ENCODE measurements around the gene NLK.

Gene NLK

DNA sequence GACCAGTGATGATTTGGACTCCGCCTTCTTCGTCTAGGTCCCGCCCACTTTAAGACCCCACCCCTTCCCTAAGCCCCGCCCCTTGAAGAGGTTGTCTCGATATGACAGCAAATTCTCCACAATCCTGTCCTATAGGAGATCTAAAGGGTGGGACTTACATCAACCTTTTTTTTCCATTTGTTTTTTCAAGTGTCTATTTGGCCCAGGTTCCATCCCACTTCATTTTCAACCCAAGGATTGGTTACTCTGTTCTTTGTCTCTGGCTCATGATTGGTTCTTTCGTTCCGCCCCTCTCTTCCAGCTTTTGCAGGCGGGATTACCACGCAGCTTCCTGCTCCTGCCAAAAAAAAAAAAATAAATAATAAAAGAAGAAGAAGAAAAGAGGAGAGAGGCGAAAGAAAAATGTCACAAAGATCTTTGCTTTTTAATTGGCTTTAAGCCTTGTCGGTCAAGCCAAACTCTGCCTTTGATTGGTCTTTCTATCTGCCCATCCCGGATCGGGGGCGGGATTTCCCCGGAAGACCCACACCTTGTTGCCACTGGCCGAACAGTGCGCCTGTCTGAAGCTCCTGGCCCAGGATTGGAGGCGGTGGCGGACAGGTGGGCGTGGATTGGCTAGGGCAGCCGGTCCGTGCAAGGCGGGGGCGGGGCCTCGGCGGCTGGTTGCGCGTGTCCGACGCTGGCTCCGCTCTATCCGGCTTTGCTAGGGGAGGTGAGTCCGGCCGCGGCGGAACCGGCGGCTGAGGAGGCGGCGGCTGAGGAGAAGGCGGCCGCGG is 1.2 kb upstream of the NLK start:
- DNase-seq: peak; percentile 99

- no peak for DNase-seq
These were observed 427 bp upstream of the NLK start for GRCh38 chr17:28041844-28042656.

DNA sequence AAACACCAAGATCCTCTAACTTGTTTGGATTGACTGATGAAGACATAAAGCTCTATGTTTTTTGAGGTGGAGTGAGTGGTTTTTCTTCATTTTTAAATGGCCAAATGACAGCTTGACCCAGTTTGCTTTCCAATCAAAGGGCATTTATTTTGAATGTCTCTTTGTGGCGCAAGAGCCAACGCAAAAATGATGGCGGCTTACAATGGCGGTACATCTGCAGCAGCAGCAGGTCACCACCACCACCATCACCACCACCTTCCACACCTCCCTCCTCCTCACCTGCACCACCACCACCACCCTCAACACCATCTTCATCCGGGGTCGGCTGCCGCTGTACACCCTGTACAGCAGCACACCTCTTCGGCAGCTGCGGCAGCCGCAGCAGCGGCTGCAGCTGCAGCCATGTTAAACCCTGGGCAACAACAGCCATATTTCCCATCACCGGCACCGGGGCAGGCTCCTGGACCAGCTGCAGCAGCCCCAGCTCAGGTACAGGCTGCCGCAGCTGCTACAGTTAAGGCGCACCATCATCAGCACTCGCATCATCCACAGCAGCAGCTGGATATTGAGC is 329 bp downstream of the NLK start:
- no peak for DNase-seq

DNA sequence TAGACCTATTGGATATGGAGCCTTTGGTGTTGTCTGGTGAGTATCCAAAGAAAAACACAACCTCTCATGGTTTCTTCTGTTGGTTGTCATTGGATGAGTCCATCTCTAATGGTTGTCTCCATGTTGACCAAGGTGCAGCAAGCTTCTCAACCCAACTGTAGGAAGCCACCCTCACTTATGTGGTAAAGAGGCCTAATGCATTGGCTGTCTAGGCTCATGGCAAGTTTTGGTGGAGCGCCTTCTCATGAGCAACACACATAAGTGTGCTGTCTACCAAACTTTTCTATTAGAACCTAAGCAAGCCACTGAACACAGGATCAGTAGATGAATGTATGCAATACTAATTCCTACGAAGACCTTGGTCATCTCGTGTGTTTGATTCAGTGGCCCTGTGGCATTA is 819 bp downstream of the NLK start:
- no peak for DNase-seq

DNA sequence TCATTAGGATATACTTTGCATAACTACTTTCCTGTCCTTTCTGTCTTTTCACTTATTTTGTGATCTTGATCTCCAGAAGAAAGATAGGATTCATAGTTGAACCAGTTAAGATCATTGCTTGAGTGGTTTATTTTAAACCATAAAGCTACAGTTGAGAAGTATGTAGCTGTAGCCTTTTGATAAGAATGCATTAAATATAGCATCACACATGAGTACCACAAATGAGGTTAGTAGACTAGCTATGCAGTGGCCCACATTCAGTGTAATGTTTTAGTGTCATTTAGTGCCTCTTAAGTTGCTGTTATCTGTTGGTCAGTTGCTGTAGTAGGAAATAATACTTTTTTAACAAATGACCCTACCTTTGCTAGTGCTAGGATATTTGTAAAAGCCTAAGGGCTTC is 1.3 kb downstream of the NLK start:
- no peak for DNase-seq

DNA sequence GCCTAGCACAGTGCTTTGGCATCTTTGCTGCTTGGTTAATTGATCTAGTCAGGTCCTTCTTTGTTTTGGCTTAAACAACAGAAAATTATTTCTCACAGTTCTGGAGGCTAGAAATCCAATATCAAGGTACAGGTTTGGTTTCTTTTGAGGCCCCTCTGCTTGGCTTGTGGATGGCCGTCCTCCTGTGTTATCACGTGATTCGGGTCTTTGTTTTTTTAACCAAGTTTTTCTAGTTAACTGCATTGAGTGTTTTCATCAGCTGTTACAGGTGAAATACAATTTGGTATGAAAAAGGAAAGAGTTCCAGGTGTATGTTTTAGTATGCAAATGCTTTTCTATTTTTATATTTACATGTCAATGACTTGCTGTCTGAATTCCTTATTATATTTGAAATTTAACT is 2.8 kb downstream of the NLK start:
- DNase-seq: no peak

DNA sequence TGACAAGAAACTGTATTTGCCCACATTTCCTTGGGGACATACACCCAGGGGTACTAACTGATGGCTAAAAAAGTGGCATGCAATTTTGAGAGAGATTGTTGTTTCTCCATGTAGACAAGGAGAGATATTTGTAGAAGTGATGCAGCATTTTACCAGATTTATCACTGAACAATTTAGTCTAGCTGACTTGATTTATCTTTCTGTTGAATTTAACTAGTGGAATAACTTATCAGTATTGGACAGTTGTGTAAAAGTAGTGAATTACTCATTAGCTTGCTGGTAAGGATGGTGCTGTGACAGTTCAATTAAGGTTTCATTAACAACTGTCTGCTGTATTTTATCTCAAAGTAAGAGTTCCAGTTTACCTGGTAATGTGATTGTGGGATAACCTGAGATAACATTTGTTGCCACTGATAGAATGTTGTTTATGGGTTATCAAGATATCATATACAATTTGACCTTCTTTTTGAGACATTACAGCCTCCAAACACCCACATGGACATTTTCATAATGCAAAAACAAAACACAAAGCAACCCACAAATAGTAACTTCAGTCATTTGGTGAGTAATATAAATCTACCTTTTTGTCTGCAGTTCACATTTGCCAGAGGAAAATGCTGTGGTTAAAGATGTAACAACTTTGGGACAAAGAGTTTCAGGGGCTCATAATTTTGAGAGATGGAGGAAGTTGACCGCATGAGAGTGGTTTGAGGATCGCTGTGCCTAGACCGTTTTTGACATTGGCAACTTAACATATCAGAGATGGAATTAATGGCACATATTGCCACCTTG is 3.8 kb downstream of the NLK start:
- no peak for DNase-seq

DNA sequence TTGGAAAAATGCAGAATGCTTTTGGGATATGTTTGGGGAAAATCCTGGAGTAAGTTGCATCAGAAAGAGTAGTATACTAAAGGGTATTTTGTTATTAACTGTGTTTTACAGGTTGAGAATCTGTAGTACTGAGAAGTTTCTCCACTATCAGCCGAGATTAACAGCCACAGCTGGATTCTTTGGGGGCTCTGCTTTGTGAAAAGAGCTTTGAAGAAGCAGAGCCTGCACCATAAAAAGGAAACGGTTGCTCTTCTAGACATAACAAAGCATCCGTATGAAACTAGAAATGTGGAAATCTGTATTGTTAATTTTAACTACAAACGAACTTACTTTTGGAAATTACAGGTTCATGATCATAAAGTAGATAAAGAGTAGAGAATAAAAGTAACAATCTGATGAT is 5.3 kb downstream of the NLK start:
- no peak for DNase-seq

- DNase-seq: no peak
These were observed 6.6 kb downstream of the NLK start for GRCh38 chr17:28049071-28049470.

DNA sequence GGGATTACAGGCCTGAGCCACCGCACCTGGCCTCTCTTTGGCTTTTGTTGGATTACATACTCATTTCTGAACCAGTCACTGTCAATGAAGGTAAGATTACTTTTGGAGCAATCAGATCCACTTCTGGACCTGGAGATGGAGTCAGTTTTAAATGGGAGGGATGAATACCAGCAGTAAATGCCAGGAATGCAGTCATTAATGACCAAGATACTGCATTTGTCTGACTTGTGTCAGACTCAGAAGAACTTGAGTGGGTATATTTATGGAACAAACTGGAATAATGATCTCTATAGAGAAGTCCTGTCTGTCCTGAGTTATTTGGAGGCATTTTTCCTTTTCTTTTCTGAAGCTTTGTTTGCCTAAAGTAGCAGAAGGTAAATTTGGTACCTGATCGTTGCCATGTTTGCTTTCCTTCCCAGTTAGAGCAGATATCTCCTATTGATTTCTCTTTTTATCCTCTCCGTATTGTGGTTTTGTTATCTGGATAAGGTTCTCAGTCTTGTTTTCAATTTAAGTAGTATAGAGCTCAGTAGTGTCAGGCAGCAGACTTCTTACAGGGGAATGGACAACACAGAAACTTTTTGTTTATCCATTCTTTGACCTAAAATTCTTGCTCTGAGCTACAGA is 10.7 kb downstream of the NLK start:
- DNase-seq: no peak

DNA sequence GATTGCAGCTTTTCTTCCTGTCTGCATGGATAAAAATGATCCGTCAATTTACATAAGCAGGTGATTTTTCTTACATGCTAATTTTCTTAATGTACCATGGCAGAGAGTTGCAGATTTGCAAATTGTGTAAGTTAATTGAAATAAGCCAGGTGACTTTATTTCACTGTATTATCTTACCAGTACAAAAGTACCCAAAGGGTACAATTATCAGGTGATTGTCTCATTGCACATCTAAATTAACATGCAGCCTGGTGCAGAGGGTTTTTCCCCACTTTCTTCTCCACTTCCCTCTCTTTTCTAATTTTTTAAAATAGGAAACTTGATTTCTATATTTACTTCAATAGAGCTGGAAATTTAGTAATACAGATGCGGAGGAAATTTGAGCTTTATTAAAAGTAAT is 11.2 kb downstream of the NLK start:
- no peak for DNase-seq

DNA sequence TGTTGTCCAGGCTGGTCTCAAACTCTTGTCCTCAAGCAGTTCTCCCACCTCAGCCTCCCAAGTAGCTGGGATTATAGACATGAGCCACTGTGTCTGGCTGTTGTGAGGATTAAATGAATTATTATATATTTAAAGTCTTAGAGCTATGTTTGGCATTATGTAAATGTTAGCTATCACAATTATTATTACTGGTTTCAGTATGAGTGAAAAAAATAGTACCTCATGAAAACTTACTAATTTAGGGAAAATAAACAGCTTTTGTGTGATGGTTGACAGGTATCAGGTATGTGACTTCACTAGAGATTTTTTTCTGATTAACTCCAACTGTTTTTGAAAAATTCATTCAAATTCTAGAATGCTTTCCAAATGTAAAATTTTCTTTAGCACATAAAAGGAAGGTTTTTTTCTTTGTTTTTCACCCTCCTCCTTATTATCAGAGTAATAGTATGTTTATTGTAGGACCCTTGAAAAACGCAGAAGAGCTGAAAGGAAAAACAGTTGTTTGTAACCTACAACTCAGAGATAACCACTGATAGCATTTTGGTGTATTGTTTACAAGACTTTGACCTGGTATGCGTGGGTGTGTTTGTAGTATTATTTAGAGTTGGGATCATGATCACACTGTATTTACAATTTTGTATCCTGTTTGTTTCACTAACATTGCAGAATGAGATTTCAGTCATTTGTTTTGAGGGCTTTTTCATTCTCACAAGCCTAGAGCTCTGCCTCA is 13.2 kb downstream of the NLK start:
- no peak for DNase-seq

GRCh38 chr17:28056276-28056620 is 13.8 kb downstream of the NLK start:
- DNase-seq: no peak

DNA sequence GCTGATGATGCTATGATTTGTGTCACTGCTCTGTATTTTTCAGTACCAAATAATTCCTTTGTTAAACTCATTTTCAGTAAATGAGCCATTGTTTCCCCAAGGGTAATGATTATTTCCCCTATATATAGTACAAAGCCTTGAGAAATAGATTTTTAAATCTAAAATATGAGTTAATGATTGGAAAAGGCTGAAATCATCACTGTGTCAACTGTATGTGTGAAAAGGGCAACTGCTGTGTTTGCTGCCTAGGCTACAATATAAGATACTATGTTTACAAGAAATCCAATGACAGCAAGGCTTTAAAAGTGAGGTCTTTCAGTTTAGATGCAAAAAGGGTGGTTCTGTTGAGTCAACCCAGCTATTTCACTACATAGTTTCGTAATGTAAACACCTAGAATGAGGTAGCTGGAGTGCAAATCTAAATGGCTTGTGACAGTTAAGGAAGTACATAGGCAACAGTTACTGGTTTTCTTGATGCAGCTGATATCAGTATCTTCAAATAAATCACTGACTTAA is 15.3 kb downstream of the NLK start:
- DNase-seq: no peak

- DNase-seq: no peak
These were observed 17.2 kb downstream of the NLK start for GRCh38 chr17:28059675-28060074.

DNA sequence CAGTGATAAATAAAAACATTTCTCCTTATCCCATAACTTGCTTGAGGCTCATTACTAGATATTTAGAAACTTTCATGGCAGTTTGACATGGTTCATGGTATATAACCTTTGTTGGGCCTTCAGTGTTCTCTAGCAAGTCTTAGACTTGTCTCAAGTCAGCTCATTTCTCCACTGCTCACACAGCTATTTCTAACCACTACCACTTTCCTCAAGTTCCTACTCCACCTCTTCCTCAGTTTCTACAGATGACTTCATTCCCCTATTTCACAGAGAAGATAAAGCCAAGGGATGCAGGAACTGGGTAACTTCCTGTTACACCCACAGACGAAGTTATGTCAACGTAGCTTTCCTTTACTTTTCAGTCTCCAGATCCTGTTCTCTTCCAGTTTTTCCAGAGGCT is 23.2 kb downstream of the NLK start:
- no peak for DNase-seq

DNA sequence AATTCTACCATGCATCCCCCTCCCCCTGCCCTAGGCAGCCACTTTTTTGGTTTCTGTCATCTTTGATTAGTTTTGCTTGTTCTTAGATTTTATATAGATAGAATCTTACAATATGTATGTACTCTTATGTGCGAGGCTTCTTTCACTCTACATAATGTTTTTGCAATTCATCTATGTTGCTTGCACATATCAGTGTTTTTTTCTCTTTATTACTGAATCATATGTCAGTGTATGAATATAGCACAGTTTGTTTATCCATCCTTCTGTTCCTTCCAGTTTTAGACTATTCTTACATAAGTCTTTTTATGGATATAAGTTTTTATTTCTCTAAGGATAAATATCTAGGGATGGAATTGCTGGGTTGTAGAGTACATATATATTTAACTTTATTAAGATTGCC is 26.6 kb downstream of the NLK start:
- DNase-seq: no peak

DNA sequence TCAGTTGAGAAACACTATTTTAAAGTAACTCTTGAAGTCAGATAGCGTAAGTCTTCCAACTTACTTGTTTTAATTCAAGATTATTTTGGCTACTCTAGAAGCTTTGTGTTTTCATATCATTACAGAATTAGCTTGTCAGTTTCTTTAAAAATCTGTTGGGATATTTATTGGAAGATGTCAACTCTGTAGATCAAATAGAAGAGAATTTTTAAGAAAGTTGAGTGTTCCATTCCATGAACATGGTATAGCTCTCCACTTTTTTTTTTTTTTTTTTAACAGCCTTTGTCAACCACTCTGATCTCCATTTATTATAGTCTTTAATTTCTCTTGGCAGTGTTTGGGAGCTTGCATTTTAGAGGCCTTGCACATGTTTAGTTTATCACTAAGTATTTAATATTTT is 28.7 kb downstream of the NLK start:
- DNase-seq: no peak

DNA sequence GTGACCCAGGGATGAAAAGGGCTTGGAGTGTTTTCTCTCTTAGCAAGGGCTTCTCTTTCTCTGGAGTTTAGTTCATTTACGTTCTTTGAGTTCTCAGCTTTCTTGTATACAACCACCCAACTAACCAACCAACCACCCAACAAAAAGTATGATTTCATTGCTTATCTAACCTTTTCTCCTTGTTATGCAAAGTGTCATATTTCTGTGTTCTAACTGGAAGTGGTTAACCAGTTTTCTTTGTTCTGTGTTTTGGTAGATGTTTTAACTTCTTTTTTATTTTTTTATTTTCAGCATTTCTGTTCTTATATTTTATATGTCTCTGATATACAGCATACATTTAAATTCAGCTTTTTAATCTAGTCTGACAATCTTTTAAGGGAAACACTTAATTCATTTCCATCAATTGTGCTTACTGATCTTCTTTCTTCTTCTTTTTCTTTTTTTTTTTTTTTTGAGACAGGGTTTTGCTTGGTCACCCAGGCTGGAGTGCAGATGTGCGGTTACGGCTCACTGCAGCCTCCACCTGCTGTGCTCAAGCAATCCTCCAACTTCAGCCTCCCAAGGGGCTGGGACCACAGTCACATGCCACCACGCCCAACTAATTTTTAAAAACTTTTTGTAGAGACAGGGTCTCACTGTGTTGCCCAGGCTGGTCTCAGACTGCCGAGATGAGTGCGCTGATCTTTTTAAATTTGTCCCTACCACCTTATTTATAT is 29.6 kb downstream of the NLK start:
- DNase-seq: no peak

- no peak for DNase-seq
These were observed 30.6 kb downstream of the NLK start for GRCh38 chr17:28072936-28073533.

DNA sequence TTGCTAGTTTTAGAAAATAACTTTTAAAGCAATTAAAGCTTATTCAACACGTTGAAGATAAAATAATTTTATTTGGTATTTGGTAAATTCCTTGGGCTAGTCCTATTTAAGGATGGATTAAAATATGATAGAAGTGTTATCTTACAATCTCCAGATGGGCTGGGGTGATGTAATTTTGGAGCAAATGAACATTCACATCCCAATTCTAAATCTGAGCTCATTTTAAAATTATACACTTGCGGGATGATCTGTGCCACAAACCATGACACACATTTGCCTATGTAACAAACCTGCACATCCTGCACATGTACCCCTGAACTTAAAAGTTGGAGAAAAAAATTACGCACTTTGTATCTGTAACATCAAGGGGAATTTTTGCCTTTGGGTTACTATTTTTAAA is 31.5 kb downstream of the NLK start:
- DNase-seq: no peak
